Measurements from ENCODE around the gene TTLL8. TPM values are rescaled to one million over a fixed set of nuclear protein-coding genes. Genes with fewer than 3 reads are reported as not detected.

Gene TTLL8
- total RNA-seq, 1 donor from 2014 or later = not detected

DNA sequence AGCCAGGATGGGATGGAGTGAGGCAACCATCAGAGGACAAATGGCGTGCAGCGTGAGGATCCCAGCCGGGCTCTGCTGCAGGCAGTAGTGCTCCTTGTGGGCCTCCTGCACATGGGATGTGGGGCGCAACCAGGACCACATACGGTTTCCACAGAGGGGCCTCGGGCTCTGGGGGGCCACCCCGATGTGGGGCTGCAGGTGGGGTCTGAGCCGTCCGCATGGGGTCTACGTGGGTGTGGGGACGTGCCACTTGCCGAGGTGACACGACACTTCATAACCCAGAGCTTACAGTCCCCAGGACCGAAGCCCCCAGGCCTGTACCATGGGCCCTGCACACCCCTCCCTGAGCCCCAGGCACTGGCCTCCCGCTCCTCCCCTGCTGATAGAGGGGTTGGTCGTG lies 10.8 kb downstream of the TTLL8 start:
- ATAC-seq (no peak), DNase-seq (no peak)
- intact Hi-C loops (cut with micrococcal nuclease) = no loop called here

- no peak for DNase-seq
- ATAC-seq = no peak
- intact Hi-C loops (cut with micrococcal nuclease) = no loop called here
These were observed 11.4 kb downstream of the TTLL8 start for GRCh38 chr22:50046481-50047245.

DNA sequence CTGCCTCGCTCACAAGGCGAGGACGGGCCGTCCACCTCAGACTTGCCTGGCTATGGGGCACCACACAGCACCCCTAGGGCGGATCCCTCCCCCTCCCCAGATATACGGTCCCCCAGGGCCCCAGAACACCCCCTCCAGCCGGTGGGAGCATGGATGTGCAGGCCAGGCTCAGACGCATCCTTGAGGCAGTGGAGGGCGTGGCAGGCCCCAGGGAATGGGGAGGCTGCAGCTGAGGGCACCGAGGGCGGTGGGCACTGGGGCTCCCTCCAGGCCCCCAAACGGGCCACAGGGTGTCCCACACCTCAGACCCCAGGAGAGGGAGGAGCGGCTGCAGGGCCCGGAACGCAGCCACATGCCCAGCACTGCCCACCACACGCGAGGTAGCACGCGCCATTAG lies 12.1 kb downstream of the TTLL8 start:
- intact Hi-C loops (cut with micrococcal nuclease) = no loop called here
- ATAC-seq (no peak), DNase-seq (no peak)

DNA sequence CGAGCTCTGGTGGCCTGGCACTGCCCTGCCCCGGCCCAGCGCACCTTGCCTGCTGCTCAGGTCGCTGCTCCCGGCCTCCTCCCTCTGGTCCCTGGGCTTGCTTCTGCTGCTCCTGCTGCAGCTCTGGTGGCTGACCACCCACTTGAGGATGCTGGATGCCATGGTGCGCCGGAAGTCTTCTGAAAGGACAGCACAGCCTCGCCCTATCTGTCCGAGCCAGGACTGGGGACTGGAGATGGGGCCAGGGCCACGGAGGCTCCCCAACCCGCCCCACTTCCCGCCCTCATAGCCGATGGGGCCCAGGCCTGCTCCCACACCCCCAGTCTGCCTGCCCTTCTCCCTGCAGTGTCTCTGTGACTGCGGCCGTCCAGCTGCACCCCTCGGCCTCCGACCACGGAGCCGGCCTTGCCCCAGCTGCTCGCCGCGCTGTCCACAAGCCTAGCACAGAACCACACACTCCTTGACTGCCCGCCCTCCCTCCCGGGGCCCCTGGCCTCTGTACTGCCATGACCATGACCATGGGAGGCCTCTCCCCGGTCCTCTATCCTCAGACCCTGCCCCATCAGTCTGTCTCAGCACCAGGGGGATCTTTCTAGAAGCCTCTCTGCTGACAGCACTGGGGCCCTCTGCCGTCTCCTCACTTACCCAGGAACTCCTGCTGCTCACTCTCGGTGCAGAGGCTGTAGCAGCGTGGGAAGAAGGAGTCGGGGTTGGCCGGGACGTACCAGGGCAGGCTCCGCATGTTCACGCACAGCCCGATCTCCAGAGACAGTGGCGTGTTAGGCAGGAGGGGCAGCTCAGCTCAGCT lies 12.7 kb downstream of the TTLL8 start:
- DNase-seq = no peak
- intact Hi-C loops (cut with micrococcal nuclease) = no loop called here
- ATAC-seq = no peak

DNA sequence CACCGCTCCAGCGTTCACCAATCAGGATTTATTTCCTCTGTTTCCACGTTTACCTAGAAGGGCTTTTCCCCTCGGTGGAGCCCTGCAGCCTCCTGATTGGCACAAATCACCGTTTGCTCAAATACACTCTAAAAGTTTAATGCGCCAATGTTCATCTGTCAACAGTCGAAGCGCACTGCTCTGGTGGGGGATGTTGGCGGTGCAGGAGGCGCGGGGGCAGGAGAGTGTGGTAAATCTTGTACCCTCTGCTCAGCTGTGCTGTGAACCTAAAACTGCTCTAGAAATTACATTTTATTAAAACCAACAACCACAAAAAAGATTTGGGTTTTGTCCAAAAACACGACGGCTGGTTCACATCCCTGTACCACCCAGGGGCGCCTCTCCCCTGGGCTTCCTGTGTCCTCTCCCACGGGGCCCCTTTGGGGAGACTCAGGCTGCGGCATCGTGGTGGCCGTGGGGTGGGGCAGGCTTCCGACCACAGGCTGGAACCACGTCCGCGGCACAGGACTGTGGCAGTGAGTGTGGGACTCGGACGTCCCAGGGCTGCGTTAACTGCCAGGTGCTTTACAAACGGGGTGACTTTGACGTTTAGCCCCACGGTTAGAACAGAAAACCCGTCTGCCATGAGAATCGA lies 13.5 kb downstream of the TTLL8 start:
- DNase-seq (no peak), ATAC-seq (no peak)
- intact Hi-C loops (cut with micrococcal nuclease) = no loop called here

DNA sequence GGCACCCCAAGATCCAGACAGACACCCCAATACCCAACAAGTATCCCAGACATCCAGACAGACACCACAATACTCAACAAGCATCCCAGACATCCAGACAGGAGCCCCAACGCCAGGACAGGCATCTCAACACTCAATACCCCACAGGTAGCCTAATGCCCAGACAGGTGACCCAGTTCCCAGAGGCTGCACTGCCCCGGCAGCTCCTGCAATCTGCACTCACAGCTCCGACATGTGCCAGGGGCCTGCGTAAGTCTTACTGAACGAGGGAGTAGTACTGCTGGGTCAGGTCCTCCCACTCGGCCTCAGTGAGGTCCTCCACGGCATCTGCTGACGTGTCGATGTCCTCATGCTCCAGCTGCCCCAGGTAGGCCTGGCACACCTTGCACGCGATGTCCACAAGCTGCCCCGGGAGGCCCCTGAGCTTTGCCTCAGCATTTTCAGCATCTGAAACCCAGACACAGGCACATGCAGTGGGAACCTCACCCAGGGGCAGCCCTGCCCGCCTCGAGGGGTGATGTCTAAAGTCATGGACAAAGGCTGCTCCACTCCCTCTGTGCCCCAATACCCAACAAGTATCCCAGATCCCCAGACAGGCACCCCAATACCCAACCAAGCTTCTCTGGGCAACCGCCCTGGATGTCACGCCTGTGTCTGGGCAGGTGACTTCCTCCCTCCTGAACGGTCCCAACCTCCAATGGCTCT lies 16.6 kb downstream of the TTLL8 start:
- DNase-seq = no peak
- intact Hi-C loops (cut with micrococcal nuclease) = no loop called here
- ATAC-seq = no peak

DNA sequence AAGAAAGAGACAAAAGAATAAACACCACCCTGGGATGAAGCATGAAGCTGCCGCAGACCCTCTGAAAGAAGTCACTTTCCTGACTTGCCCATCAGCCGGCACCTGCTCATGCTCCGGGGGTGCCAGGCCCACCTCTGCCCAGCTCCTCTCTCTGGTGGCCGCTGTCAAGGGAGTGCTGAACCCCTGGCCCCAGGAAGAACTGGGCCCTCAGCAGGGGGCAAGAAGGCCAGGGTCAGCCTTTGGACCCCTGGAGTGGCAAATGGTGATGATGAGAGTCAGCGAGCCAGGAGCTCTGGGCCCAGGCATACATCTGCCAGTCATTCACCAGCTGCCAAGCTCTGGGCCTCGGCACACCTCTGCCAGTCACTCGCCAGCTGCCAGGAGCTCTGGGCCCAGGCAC lies 17.4 kb downstream of the TTLL8 start:
- no peak for ATAC-seq
- intact Hi-C loops (cut with micrococcal nuclease) = no loop called here
- no peak for DNase-seq

DNA sequence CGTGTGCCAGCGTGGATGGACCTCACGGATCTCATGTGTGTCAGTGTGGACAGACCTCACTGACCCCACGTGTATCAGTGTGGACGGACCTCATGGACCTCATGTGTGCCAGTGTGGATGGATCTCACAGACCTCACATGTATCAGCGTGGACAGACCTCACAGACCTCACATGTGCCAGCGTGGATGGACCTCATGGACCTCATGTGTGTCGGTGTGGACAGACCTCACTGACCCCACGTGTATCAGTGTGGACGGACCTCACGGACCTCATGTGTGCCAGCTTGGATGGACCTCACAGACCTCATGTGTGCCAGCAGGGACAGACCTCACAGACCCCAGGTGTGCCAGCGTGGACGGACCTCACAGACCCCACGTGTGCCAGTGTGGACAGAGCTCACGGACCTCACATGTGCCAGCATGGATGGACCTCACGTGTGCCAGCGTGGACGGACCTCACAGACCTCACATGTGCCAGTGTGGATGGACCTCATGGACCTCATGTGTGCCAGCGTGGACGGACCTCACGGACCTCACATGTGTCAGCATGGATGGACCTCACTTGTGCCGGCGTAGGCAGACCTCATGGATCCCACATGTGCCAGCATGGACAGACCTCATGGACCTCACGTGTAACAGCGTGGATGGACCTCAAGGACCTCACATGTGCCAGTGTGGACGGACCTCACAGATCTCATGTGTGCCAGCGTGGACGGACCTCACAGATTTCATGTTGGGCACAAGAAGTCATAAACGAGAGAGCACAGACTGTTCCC lies 18.2 kb downstream of the TTLL8 start:
- no peak for DNase-seq
- intact Hi-C loops (cut with micrococcal nuclease) = loop anchor here (10.0 kb wide), 1 partner anchor 115 kb away; no protein-coding TSS in a partner anchor
- no peak for ATAC-seq

GRCh38 chr22:50035976-50036724 lies 21.9 kb downstream of the TTLL8 start:
- intact Hi-C loops (cut with micrococcal nuclease) = loop anchor here (10.0 kb wide), 1 partner anchor 111 kb away; no protein-coding TSS in a partner anchor
- ATAC-seq = no peak
- no peak for DNase-seq

GRCh38 chr22:50035131-50035881 lies 22.8 kb downstream of the TTLL8 start:
- no peak for DNase-seq
- intact Hi-C loops (cut with micrococcal nuclease) = loop anchor here (10.0 kb wide), 1 partner anchor 111 kb away; no protein-coding TSS in a partner anchor

DNA sequence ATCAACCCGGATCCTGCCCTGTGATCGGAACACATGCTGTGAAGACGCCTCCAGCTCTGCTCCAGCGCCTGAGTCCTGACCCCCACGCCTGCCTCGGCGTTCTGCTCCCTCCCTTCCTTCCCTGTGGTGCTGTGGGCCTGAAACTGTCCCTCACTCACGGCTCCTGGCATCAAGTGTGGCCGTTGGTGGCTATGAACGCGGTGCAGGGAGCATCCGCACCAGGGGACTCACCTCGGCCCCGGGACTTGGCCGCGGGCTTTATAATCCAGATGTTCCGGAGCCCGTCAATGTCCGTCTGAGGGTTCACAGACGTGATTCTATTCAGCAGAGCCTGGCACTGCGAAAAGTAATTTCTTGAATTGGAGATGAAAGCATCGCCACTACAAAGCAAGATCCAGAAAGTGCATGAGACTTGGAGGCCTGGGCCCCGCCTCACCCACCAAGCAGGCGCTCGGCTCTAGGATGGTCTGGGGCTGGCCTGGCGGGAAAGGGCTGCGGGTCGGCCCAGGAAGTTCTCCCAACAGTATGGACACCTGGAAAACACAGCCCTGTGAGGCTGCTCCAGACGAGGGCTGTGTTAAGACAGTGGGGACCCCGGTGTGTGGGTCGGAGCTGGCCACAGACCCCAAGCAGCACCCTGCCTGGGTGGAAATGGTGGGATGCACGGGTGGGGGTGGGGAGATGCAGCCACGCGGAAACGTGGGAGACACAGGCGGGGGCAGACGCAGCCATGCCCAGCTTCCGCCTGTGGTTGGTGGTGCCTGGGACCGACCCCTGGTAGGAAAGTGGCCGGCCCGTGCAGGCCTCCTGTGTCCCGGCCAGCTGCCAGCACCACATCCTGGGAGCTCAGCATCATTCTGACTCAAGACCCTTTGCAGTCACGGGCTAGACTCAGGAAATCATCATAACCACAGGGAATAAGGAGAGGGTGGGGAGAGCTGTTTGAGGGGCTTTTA lies 23.7 kb downstream of the TTLL8 start:
- DNase-seq (no peak), ATAC-seq (no peak)
- intact Hi-C loops (cut with micrococcal nuclease) = loop anchor here (10.0 kb wide), 1 partner anchor 110 kb away; no protein-coding TSS in a partner anchor

More at GRCh38 chr22:50035131-50035881, 22.8 kb downstream of the TTLL8 start:
- ATAC-seq = no peak

GRCh38 chr22:50032941-50033601 lies 25.0 kb downstream of the TTLL8 start:
- ATAC-seq (no peak), DNase-seq (no peak)
- intact Hi-C loops (cut with micrococcal nuclease) = loop anchor here (10.0 kb wide), 1 partner anchor 108 kb away; no protein-coding TSS in a partner anchor

DNA sequence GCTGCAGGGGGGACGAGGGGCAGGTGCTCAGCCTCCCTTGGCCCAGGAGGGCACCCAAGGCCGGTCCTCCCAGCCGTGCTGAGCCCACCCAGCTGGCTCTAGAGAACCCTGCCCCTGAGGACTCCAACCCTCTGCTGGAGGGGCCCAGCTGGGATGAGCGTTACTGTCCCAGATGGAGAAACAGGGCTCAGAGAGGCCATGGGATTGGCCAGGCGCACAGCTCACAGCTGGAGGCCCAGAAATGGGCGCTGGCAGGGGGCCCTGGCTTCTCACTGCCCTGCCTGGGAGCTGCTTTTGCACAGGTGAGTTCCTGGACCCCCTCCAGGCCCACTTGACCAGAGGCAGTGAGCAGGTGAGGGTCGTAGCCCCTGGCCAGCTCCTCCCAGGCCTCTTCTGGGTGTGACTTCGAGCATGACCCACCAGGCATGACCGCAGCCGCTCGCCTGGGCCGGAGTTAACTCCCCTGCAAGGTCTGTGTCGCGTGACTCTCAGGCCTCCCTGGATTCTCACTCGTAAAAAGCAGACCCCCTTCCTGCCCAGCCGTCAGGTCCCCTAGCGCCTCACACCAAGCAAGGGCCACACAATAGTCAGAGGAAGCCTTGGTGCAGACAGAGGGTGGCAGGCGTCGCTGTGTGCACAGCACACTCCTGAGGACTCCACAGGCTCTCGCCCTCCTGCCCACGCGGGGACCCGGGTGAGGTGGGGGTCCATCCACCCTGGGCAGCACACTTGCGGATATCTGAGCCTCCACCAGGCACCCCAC lies 25.8 kb downstream of the TTLL8 start:
- DNase-seq = no peak
- no peak for ATAC-seq

GRCh38 chr22:50031189-50032091 lies 26.7 kb downstream of the TTLL8 start:
- DNase-seq (no peak), ATAC-seq (no peak)
- intact Hi-C loops (cut with micrococcal nuclease) = loop anchor here (10.0 kb wide), 1 partner anchor 107 kb away; no protein-coding TSS in a partner anchor

More for the DNA sequence above, 25.8 kb downstream of the TTLL8 start:
- intact Hi-C loops (cut with micrococcal nuclease) = loop anchor here (10.0 kb wide), 1 partner anchor 107 kb away; no protein-coding TSS in a partner anchor
